GM12878 (cell line): Measurements from ENCODE around the gene ADGRE3. TPM values are rescaled to one million over a fixed set of nuclear protein-coding genes. Genes with fewer than 3 reads are reported as not detected.

Source experiments
- ATAC-seq: fragments of 200-7000 bp; cut with Tn5 transposase; 3 replicates; pipeline ENCODE4 v1.9.1; 2020; ENCODE audit warnings: mild to moderate bottlenecking, moderate library complexity
- BruUV-seq: library from RNA; stranded (reverse); fragments of 400-500 nt; replicated peaks from 2 replicates; lab custom pipeline; 2021; lab: Mats Ljungman, UMichigan
- CTCF ChIA-PET: fragments of 300-600 bp; sonication (Branson Sonifier 250); formaldehyde crosslinking; extraction: SDS; loops from one replicate; lab custom pipeline; 2021; ENCODE audit warnings: inconsistent platforms; lab: Yijun Ruan, JAX
- POLR2A ChIA-PET: fragments of 350-600 bp; formaldehyde crosslinking; extraction: SDS; loops from one replicate; lab custom pipeline; 2021; ENCODE audit warnings: inconsistent platforms; lab: Charles Lee
- RAD21 ChIA-PET: fragments of 300-600 bp; sonication (Branson Sonifier 250); formaldehyde crosslinking; loops from one replicate; lab custom pipeline; 2023; ENCODE audit warnings: antibody characterized with exemption; ENCODE audit not compliant: unreplicated experiment; lab: Charles Lee
- SMC1A ChIA-PET: fragments of 300-600 bp; sonication (Branson Sonifier 250); formaldehyde crosslinking; loops from one replicate; lab custom pipeline; 2023; ENCODE audit not compliant: unreplicated experiment, uncharacterized antibody; lab: Charles Lee
- DNase-seq: peaks from one replicate; pipeline ENCODE4 v3.0.0-alpha.2; 2011; ENCODE audit warnings: low read depth, low spot score
- FAIRE-seq: peaks from 3 replicates; lab custom pipeline; 2011; peaks lifted over from hg19 to GRCh38; lab: Jason Lieb, UNC
- H2AFZ ChIP-seq: 2 replicates; pipeline ENCODE4 v1.6.0; 2011; ENCODE audit warnings: low read depth, low read length, control low read depth; ENCODE audit not compliant: control insufficient read depth
- H3K27ac ChIP-seq: 2 replicates; pipeline ENCODE4 v1.5.1; 2011; ENCODE audit warnings: control low read depth; ENCODE audit not compliant: control insufficient read depth, insufficient read depth
- H3K27me3 ChIP-seq, 2 experiments: replicated peaks in 1 of 2; 2 replicates each; pipeline versions ENCODE4 v1.6.0 to v1.6.1; 2011; ENCODE audit warnings: low read length in 1 of 2; ENCODE audit not compliant: control insufficient read depth in 2 of 2, insufficient read depth in 2 of 2
- H3K36me3 ChIP-seq, 2 experiments: 2 replicates each; pipeline ENCODE4 v1.5.1; 2011; ENCODE audit warnings: low read length in 1 of 2; ENCODE audit not compliant: control insufficient read depth in 2 of 2, insufficient read depth in 2 of 2
- H3K4me1 ChIP-seq: 2 replicates; pipeline ENCODE4 v1.6.1; 2011; ENCODE audit warnings: mild to moderate bottlenecking, low read length, moderate library complexity, mixed read lengths; ENCODE audit not compliant: control insufficient read depth, insufficient read depth
- H3K4me2 ChIP-seq: 2 replicates; pipeline ENCODE4 v1.6.0; 2011; ENCODE audit warnings: control low read depth; ENCODE audit not compliant: control insufficient read depth, insufficient read depth
- H3K4me3 ChIP-seq: fragments of 200-600 bp; sonication (generic); 2 replicates; pipeline ENCODE4 v1.5.1; 2016
- H3K79me2 ChIP-seq: 2 replicates; pipeline ENCODE4 v1.6.0; 2011; ENCODE audit warnings: low read length; ENCODE audit not compliant: control insufficient read depth, insufficient read depth
- H3K9ac ChIP-seq: 2 replicates; pipeline ENCODE4 v1.8.0; 2011; ENCODE audit warnings: low read length, control low read depth, mixed read lengths; ENCODE audit not compliant: control insufficient read depth, insufficient read depth
- H3K9me3 ChIP-seq: replicated peaks from 3 replicates; pipeline ENCODE4 v1.5.1; 2011; ENCODE audit warnings: mild to moderate bottlenecking, low read length; ENCODE audit not compliant: control insufficient read depth, insufficient read depth
- H4K20me1 ChIP-seq: 2 replicates; pipeline ENCODE4 v1.6.0; 2011; ENCODE audit not compliant: control insufficient read depth, insufficient read depth
- CBFB ChIP-seq: IDR thresholded peaks from 2 replicates; pipeline ENCODE4 v1.6.1; 2016; ENCODE audit warnings: antibody characterized with exemption, low read depth
- CHD1 ChIP-seq: IDR thresholded peaks from 2 replicates; pipeline ENCODE4 v1.6.1; 2012; ENCODE audit warnings: low read depth, low read length, improper control_type of control experiment
- EP300 ChIP-seq, 2 experiments: fragments of 150-350 bp in 1 of 2; IDR thresholded peaks; 2 replicates each; pipeline ENCODE4 v1.6.1; 2011 to 2012; ENCODE audit warnings: low read depth in 2 of 2, low read length in 2 of 2, borderline replicate concordance in 1 of 2, improper control_type of control experiment in 1 of 2, inconsistent platforms in 1 of 2; ENCODE audit not compliant: control insufficient read depth in 1 of 2
- KAT2A ChIP-seq: conservative IDR thresholded peaks from 2 replicates; pipeline ENCODE4 v1.6.1; 2011; ENCODE audit warnings: low read depth, low read length; ENCODE audit not compliant: control insufficient read depth
- PAX5 ChIP-seq: IDR thresholded peaks from 2 replicates; pipeline ENCODE4 v1.6.1; 2011; ENCODE audit warnings: low read depth, low read length, borderline replicate concordance
- RAD51 ChIP-seq: fragments of 450-650 bp; IDR thresholded peaks from 2 replicates; pipeline ENCODE4 v1.6.1; 2016; ENCODE audit warnings: moderate library complexity, mild to moderate bottlenecking, inconsistent platforms
- RBBP5 ChIP-seq: fragments of 200-600 bp; sonication (generic); conservative IDR thresholded peaks from 2 replicates; pipeline ENCODE4 v1.6.1; 2016
- RELA ChIP-seq: fragments of 450-650 bp; IDR thresholded peaks from 2 replicates; pipeline ENCODE4 v1.8.0; 2014; ENCODE audit warnings: borderline replicate concordance; ENCODE audit not compliant: partially characterized antibody
- SREBF2 ChIP-seq: IDR thresholded peaks from 2 replicates; pipeline ENCODE4 v1.6.1; 2012; ENCODE audit warnings: mild to moderate bottlenecking, low read length
- YBX1 ChIP-seq: fragments of 450-650 bp; IDR thresholded peaks from 2 replicates; pipeline ENCODE4 v1.6.1; 2016; ENCODE audit warnings: antibody characterized with exemption
- ZNF592 ChIP-seq: fragments of 450-650 bp; IDR thresholded peaks from 2 replicates; pipeline ENCODE4 v1.6.1; 2017; ENCODE audit warnings: mild to moderate bottlenecking, moderate library complexity
- WGBS: methylation state at CpG from one replicate; pipeline ENCODE4 v1.1.6; 2016; ENCODE audit warnings: low lambda C conversion rate; ENCODE audit not compliant: insufficient replicate concordance, insufficient coverage; ENCODE audit errors: missing lambda C conversion rate; 5-methylcytosine and 5-hydroxymethylcytosine counted together
- in situ Hi-C: fragments of 300-500 bp; cut with MboI; formaldehyde crosslinking; loops from 9 replicates; pipeline ENCODE4 v1.14.3; 2018; ENCODE audit warnings: mixed read lengths
- intact Hi-C: fragments of 100-400 bp; cut with micrococcal nuclease; formaldehyde crosslinking; loops from one replicate; pipeline ENCODE4 v1.14.2; 2022; ENCODE audit not compliant: unreplicated experiment
- polyA plus RNA-seq, 11 experiments: library from polyadenylated mRNA; depleted of rRNA in 4 of 11; unstranded in 6 of 11; stranded (reverse) in 5 of 11; fragments of >200 nt; fragmentation: Nextera tagmentation in 4 of 11; fragmentation: Illumina TruSeq in 1 of 11; extraction: Ambion mirVana in 4 of 11; extraction: Trizol in 1 of 11; gene quantifications; 1 replicate in 1 of 11; 2 replicates in 10 of 11; pipeline versions ENCODE4 v1.2.1 to v1.2.3, GENCODE V29; 2011 to 2016; ENCODE audit warnings: inconsistent platforms in 2 of 11, missing spikeins in 2 of 11, low read depth in 1 of 11
- total RNA-seq, 4 experiments: library from RNA; depleted of rRNA in 3 of 4; stranded (reverse); fragments of >200 nt in 3 of 4; fragmentation: Illumina TruSeq in 1 of 4; extraction: Trizol in 1 of 4; gene quantifications; 2 replicates each; pipeline versions ENCODE4 v1.2.1 to v1.2.3, GENCODE V29; 2013 to 2021

The ADGRE3 gene
- total and polyA plus RNA-seq, 10 of the 15 experiments (the other 5 are each of a cell fraction or from before 2014, with no cell fraction given), result 0.04 to 0.10 (median 0.05) TPM; not detected in 6

- no peak for TF ChIP-seq EP300 (IDR thresholded peaks at IDR 0.05; ENCODE audit: borderline replicate concordance in 1 of 2, control insufficient read depth in 1 of 2, low read depth in 2 of 2, low read length in 2 of 2)
- intact Hi-C loops (no loop called here), in situ Hi-C loops (no loop called here)
- no peaks in the 10 kb centered on the region for H3K36me3 ChIP-seq
- H3K4me1 ChIP-seq, result no peaks in the 10 kb centered on the region
- no peak for FAIRE-seq
- H4K20me1 ChIP-seq, result no peaks in the 10 kb centered on the region
- no peak overlapping the region for H3K27ac ChIP-seq
- H3K9me3 ChIP-seq, result no peaks in the 10 kb centered on the region
- no peak overlapping the region for H3K9ac ChIP-seq
- 54% methylated on average over 2 of the region's 2 CpGs for WGBS
- ChIA-PET POLR2A (no interaction called here), SMC1A (no interaction called here), CTCF (interaction anchor here (0.7 kb wide), 2 partner anchors 36 to 44 kb away, joined by 3 read pairs; no protein-coding TSS in a partner anchor), RAD21 (no interaction called here)
- no peak for DNase-seq
- no peaks in the 10 kb centered on the region for H3K79me2 ChIP-seq
- H3K4me2 ChIP-seq, result no peak overlapping the region
- H2AFZ ChIP-seq, result no peak overlapping the region
- no TSS peak for BruUV-seq
- no peak overlapping the region for H3K4me3 ChIP-seq
- H3K27me3 ChIP-seq, result no peaks in the 10 kb centered on the region
- ATAC-seq, result no peak
Measured at GRCh38 chr19:14648506-14648905, 26.1 kb downstream of the ADGRE3 start.

GRCh38 chr19:14639536-14640277 lies 34.9 kb downstream of the ADGRE3 start:
- Histone ChIP-seq H3K36me3 (no peaks in the 10 kb centered on the region), H3K9ac (no peak overlapping the region), H3K79me2 (no peaks in the 10 kb centered on the region), H3K4me2 (no peak overlapping the region), H3K4me3 (no peak overlapping the region), H2AFZ (no peak overlapping the region), H3K9me3 (no peaks in the 10 kb centered on the region; the same call in 2 of the 3 replicates), H4K20me1 (no peaks in the 10 kb centered on the region), H3K4me1 (no peaks in the 10 kb centered on the region), H3K27ac (no peak overlapping the region), H3K27me3 (no peaks in the 10 kb centered on the region)
- ChIA-PET RAD21 (no interaction called here), POLR2A (no interaction called here), SMC1A (interaction anchor here (1.1 to 1.2 kb wide), 2 partner anchors 16 to 49 kb away, joined by 3 to 4 read pairs; no protein-coding TSS in a partner anchor), CTCF (interaction anchor here (0.6 to 1.5 kb wide), 2 partner anchors 28 to 66 kb away, joined by 3 read pairs; no protein-coding TSS in a partner anchor)
- no TSS peak for BruUV-seq
- WGBS, result 23% methylated on average over 4 of the region's 4 CpGs
- ATAC-seq (no peak), DNase-seq (no peak), FAIRE-seq (no peak)
- in situ Hi-C loops, result no loop called here
- intact Hi-C loops, result no loop called here
- TF ChIP-seq SREBF2, result no peak
- TF ChIP-seq RELA, result no peak
- TF ChIP-seq YBX1, result no peak
- no peak for TF ChIP-seq RAD51
- no peak for TF ChIP-seq CBFB
- TF ChIP-seq PAX5, result no peak
- TF ChIP-seq CHD1, result no peak
- TF ChIP-seq ZNF592, result no peak
- TF ChIP-seq KAT2A, result no peak
- TF ChIP-seq RBBP5, result no peak
